Naive thymus-derived CD4-positive, alpha-beta T cell (primary cell): ENCODE measurements around the gene TULP1. TPM values are rescaled to one million over a fixed set of nuclear protein-coding genes. Genes with fewer than 3 reads are reported as not detected.

ENCODE experiments used
- ATAC-seq: fragments of 150-1000 bp; cut with Tn5 transposase; 2 replicates; pipeline ENCODE4 v1.10.0; 2021; ENCODE audit warnings: mild to moderate bottlenecking, moderate library complexity
- CTCF ChIA-PET: fragments of 350-600 bp; sonication (Branson Sonifier 250); formaldehyde crosslinking; loops from one replicate; lab custom pipeline; 2021; ENCODE audit warnings: antibody characterized with exemption; lab: Charles Lee
- POLR2A ChIA-PET: fragments of 350-600 bp; sonication (Branson Sonifier 250); formaldehyde crosslinking; loops from one replicate; lab custom pipeline; 2021; ENCODE audit warnings: antibody characterized with exemption, inconsistent platforms; lab: Charles Lee
- DNase-seq, 9 donors: peaks; one replicate each; pipeline versions ENCODE4 v3.0.0 to v3.0.0-alpha.2; 2020 to 2022; ENCODE audit warnings: mixed read lengths in 1 of 9
- H3K27ac ChIP-seq: one replicate; pipeline ENCODE4 v1.7.0; 2013; ENCODE audit warnings: mild to moderate bottlenecking, low read depth, low read length, moderate library complexity
- H3K27me3 ChIP-seq, 2 donors: one replicate each; pipeline ENCODE4 v1.7.0; 2013; ENCODE audit warnings: low read length in 2 of 2, mild to moderate bottlenecking in 2 of 2, moderate library complexity in 2 of 2; ENCODE audit not compliant: control insufficient read depth in 2 of 2, insufficient read depth in 2 of 2
- H3K36me3 ChIP-seq, 3 experiments: 1 replicate in 2 of 3; 2 replicates in 1 of 3; pipeline ENCODE4 v1.7.0; 2013; ENCODE audit warnings: low read length in 3 of 3, mild to moderate bottlenecking in 3 of 3, moderate library complexity in 1 of 3; ENCODE audit not compliant: insufficient read depth in 3 of 3, control insufficient read depth in 2 of 3
- H3K4me1 ChIP-seq, 2 donors: one replicate each; pipeline ENCODE4 v1.7.0; 2013; ENCODE audit warnings: low read length in 2 of 2, mild to moderate bottlenecking in 2 of 2, moderate library complexity in 1 of 2; ENCODE audit not compliant: control insufficient read depth in 2 of 2, insufficient read depth in 2 of 2
- H3K4me3 ChIP-seq: 2 replicates; pipeline ENCODE4 v1.7.0; 2013; ENCODE audit warnings: mild to moderate bottlenecking, low read length
- H3K9me3 ChIP-seq, 3 experiments: 1 replicate in 2 of 3; 2 replicates in 1 of 3; pipeline ENCODE4 v1.7.0; 2013; ENCODE audit warnings: low read length in 3 of 3; ENCODE audit not compliant: control insufficient read depth in 2 of 3
- H3K27ac Mint-ChIP-seq, 9 donors: one replicate each; pipeline ENCODE4 v1.8.0; 2020 to 2022; ENCODE audit warnings: mixed read lengths in 9 of 9, mild to moderate bottlenecking in 8 of 9, moderate library complexity in 5 of 9, inconsistent platforms in 2 of 9
- H3K27me3 Mint-ChIP-seq, 5 donors: one replicate each; pipeline ENCODE4 v1.8.0; 2021 to 2022; ENCODE audit warnings: mixed read lengths in 5 of 5, mild to moderate bottlenecking in 1 of 5
- H3K36me3 Mint-ChIP-seq, 5 donors: one replicate each; pipeline ENCODE4 v1.8.0; 2020 to 2022; ENCODE audit warnings: mixed read lengths in 5 of 5, mild to moderate bottlenecking in 3 of 5, inconsistent platforms in 1 of 5
- H3K4me1 Mint-ChIP-seq, 7 donors: one replicate each; pipeline ENCODE4 v1.8.0; 2020 to 2022; ENCODE audit warnings: mixed read lengths in 7 of 7, mild to moderate bottlenecking in 3 of 7, inconsistent platforms in 1 of 7
- H3K4me3 Mint-ChIP-seq, 10 donors: one replicate each; pipeline ENCODE4 v1.8.0; 2020 to 2022; ENCODE audit warnings: mild to moderate bottlenecking in 10 of 10, mixed read lengths in 10 of 10, moderate library complexity in 6 of 10, inconsistent platforms in 2 of 10
- H3K9me3 Mint-ChIP-seq, 11 donors: one replicate each; pipeline ENCODE4 v1.8.0; 2020 to 2022; ENCODE audit warnings: mixed read lengths in 11 of 11, mild to moderate bottlenecking in 4 of 11, inconsistent platforms in 1 of 11, moderate library complexity in 1 of 11
- intact Hi-C, 2 donors: fragments of 100-400 bp; cut with micrococcal nuclease; formaldehyde crosslinking; loops; one replicate each; pipeline ENCODE4 v1.15.1; 2023
- polyA plus RNA-seq, 2 donors: library from polyadenylated mRNA; unstranded; fragments of 300-500 nt; fragmentation: Illumina TruSeq; gene quantifications; one replicate each; pipeline ENCODE4 v1.2.3, GENCODE V29; 2021
- total RNA-seq, 6 experiments: library from RNA in 5 of 6; stranded (reverse) in 5 of 6; gene quantifications; 1 replicate in 5 of 6; 2 replicates in 1 of 6; pipeline ENCODE4 v1.2.3 and lab custom pipeline; 2021 to 2026

TULP1 gene
- total and polyA plus RNA-seq, 7 experiments from 2014 or later: not detected

- peaks cover 0 to 34% (median 13%) of the 10 kb centered on the region in 5 donors for H3K36me3 Mint-ChIP-seq
Measured at GRCh38 chr6:35461270-35461669, 51.4 kb downstream of the TULP1 start.

DNA sequence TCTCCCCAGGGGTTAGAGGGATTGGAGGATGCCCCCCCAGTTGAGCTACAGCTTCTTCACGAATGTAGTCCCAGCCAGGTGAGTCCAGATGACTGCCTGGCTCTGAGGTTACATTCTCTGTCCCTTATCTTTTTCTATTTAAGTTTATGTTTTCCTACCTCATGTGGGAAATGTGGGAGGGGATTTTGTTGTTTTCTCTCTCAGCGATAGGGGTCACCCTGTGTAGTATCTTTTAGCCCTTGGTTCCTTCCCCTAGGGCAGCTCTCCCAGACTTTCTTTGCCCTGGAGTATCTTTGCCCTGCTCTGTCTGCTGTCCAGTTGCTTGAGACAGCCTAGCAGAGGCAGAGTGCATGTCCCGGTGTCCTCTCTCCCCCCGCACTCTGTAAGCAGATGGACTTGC is 54.8 kb downstream of the TULP1 start:
- Mint-ChIP-seq H3K4me1 (peaks cover 4 to 24% (median 17%) of the 10 kb centered on the region in 7 donors), H3K36me3 (peaks cover 0 to 35% (median 18%) of the 10 kb centered on the region in 5 donors), H3K27me3 (no peaks in the 10 kb centered on the region), H3K4me3 (no peak overlapping the region), H3K9me3 (no peaks in the 10 kb centered on the region), H3K27ac (no peak overlapping the region)
- no peak for DNase-seq
- H3K9me3 ChIP-seq: no peaks in the 10 kb centered on the region
- peaks cover 5 to 6% of the 10 kb centered on the region in 2 donors for H3K4me1 ChIP-seq
- no peak overlapping the region for H3K27ac ChIP-seq
- ATAC-seq: no peak
- ChIA-PET POLR2A (interaction anchor here (0.8 to 1.7 kb wide), 2 partner anchors 9 to 136 kb away, joined by 3 to 7 read pairs; no protein-coding TSS in a partner anchor), CTCF (interaction anchor here (1.5 to 2.0 kb wide), 2 partner anchors 8 to 114 kb away, joined by 5 to 6 read pairs; no protein-coding TSS in a partner anchor)
- intact Hi-C loops: no loop called here
- peaks cover 0 to 35% (median 0%) of the 10 kb centered on the region in 3 experiments for H3K36me3 ChIP-seq
- H3K4me3 ChIP-seq: no peak overlapping the region
- no peaks in the 10 kb centered on the region for H3K27me3 ChIP-seq

More at GRCh38 chr6:35461270-35461669, 51.4 kb downstream of the TULP1 start:
- no peak overlapping the region for H3K4me3 ChIP-seq
- peaks cover 0 to 30% (median 0%) of the 10 kb centered on the region in 3 experiments for H3K36me3 ChIP-seq
- DNase-seq (no peak), ATAC-seq (no peak)
- peaks cover 0 to under 1% (median 0%) of the 10 kb centered on the region in 7 donors for H3K4me1 Mint-ChIP-seq
- no peaks in the 10 kb centered on the region for H3K9me3 Mint-ChIP-seq
- H3K27ac ChIP-seq: no peak overlapping the region
- H3K4me3 Mint-ChIP-seq: no peak overlapping the region
- peak overlapping the region in 1 of 9 donors; percentile 51 for H3K27ac Mint-ChIP-seq
- no peaks in the 10 kb centered on the region for H3K4me1 ChIP-seq
- no peaks in the 10 kb centered on the region for H3K9me3 ChIP-seq
- H3K27me3 ChIP-seq: no peaks in the 10 kb centered on the region
- H3K27me3 Mint-ChIP-seq: no peaks in the 10 kb centered on the region
- CTCF ChIA-PET: no interaction called here
- intact Hi-C loops: loop anchor here in 1 of 2 donors (10.0 kb wide), 1 partner anchor 94 kb away; no protein-coding TSS in a partner anchor
- POLR2A ChIA-PET: no interaction called here

DNA sequence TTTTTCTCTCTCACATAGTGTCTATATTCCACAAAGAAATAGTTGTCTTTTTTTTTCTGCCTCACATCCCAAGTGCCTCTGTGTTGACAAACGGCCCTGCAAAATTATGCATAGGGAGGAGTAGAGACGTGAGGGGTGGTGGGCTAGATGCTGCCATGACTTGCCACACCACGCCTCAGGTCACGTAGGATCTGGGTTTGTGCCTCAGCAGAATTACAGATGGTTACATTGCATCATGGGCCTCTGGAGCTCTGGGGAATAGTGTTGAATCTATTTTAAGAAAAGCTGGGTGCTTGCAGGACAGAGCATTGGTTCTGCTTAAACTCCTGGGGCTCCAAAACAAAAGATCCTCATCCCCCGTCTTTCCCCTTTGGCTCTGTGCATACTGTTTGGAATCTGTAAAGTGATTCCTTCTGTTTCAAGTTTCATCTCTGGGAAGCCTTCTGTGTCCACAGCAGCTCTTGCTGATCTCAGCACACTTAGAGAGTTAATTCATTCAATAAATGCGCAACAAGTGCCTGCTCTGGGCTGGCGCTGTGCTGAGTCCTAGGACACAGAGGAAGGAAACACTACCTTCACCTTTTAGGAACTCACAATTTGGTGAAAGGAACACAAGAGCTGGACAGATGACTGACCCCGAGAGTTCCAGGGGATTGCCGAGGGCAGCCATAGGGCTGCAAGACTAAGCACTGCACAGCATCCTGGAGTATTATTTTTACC is 58.1 kb downstream of the TULP1 start:
- ChIA-PET CTCF (interaction anchor here (0.5 to 8.3 kb wide), 4 partner anchors 12 to 279 kb away, joined by 3 to 81 read pairs (median 4); partner anchors contain the start of gene RPL10A), POLR2A (interaction anchor here (1.0 kb wide), 1 partner anchor 13 kb away, joined by 6 read pairs; the partner anchor contains the start of gene RPL10A)
- peak overlapping the region in 3 of 9 donors; percentile 15 to 48 (median 25) for H3K27ac Mint-ChIP-seq
- Histone ChIP-seq H3K27me3 (no peaks in the 10 kb centered on the region), H3K4me3 (no peak overlapping the region), H3K4me1 (peaks cover 8 to 11% of the 10 kb centered on the region in 2 donors), H3K9me3 (no peaks in the 10 kb centered on the region), H3K36me3 (peaks cover 0 to 24% (median 0%) of the 10 kb centered on the region in 3 experiments), H3K27ac (no peak overlapping the region)
- ATAC-seq (no peak), DNase-seq (no peak)
- H3K4me3 Mint-ChIP-seq: peak overlapping the region in 9 of 10 donors; percentile 26 to 74 (median 36)
- intact Hi-C loops: no loop called here
- no peaks in the 10 kb centered on the region for H3K9me3 Mint-ChIP-seq
- H3K27me3 Mint-ChIP-seq: peaks cover 0 to 14% (median 0%) of the 10 kb centered on the region in 5 donors
- peaks cover 9 to 42% (median 37%) of the 10 kb centered on the region in 7 donors for H3K4me1 Mint-ChIP-seq
- H3K36me3 Mint-ChIP-seq: peaks cover 0 to 22% (median 13%) of the 10 kb centered on the region in 5 donors

DNA sequence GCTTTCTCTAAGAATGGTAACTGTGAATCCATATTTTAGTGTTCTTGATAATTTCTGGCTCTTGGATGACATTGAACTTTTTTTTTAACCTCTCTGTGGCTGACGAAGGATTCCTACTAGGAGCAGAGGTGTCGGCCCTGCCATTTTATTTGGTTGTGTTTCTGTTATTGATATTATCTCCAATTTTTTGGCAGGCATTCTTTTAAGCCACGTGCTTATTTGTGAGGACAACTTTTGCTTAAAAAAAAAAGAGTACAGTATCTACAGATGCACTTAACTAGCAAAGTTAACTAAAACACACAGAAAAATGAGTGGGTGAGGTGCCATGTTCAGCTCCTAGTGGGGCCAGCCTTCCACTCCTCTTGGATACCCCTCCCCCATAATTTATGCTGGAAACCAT is 59.5 kb downstream of the TULP1 start:
- DNase-seq (no peak), ATAC-seq (no peak)
- Mint-ChIP-seq H3K4me3 (peak overlapping the region; percentile 74 to 91 (median 85)), H3K27ac (peak overlapping the region; percentile 10 to 88 (median 53)), H3K4me1 (peaks cover 9 to 47% (median 40%) of the 10 kb centered on the region in 7 donors), H3K36me3 (peaks cover 0 to 15% (median 6%) of the 10 kb centered on the region in 5 donors), H3K9me3 (no peaks in the 10 kb centered on the region), H3K27me3 (peaks cover 0 to 14% (median 0%) of the 10 kb centered on the region in 5 donors)
- ChIA-PET POLR2A (interaction anchor here (0.6 to 4.5 kb wide), 9 partner anchors 9 to 1202 kb away, joined by 3 to 47 read pairs (median 5); partner anchors contain the start of gene PPARD), CTCF (interaction anchor here (0.5 to 8.3 kb wide), 5 partner anchors 14 to 157 kb away, joined by 3 to 81 read pairs (median 4); partner anchors contain the start of gene RPL10A)
- Histone ChIP-seq H3K36me3 (peaks cover 0 to 16% (median 0%) of the 10 kb centered on the region in 3 experiments), H3K27me3 (no peaks in the 10 kb centered on the region), H3K9me3 (no peaks in the 10 kb centered on the region), H3K4me3 (peak overlapping the region; percentile 63), H3K27ac (no peak overlapping the region), H3K4me1 (peaks cover 8 to 11% of the 10 kb centered on the region in 2 donors)
- intact Hi-C loops: no loop called here

- H3K9me3 Mint-ChIP-seq: no peaks in the 10 kb centered on the region
- no peaks in the 10 kb centered on the region for H3K9me3 ChIP-seq
- peaks cover 0 to 14% (median 0%) of the 10 kb centered on the region in 5 donors for H3K27me3 Mint-ChIP-seq
- peaks cover 8 to 11% of the 10 kb centered on the region in 2 donors for H3K4me1 ChIP-seq
- H3K36me3 Mint-ChIP-seq: peaks cover 0 to 11% (median 5%) of the 10 kb centered on the region in 5 donors
- peaks cover 9 to 49% (median 42%) of the 10 kb centered on the region in 7 donors for H3K4me1 Mint-ChIP-seq
- ATAC-seq (peak; percentile 94), DNase-seq (peak; percentile 62 to 99 (median 68))
- intact Hi-C loops: loop anchor here (1.0 kb wide), 3 partner anchors 16 to 285 kb away; partner anchors contain the start of genes RPL10A (in 2 of the 2), ARMC12 (in 1 of the 2) and ZNF76 (in 1 of the 2)
- CTCF ChIA-PET: interaction anchor here (0.5 to 8.3 kb wide), 15 partner anchors 15 to 284 kb away, joined by 3 to 99 read pairs (median 4); partner anchors contain the start of genes ARMC12, DEF6, PPARD and RPL10A
- H3K4me3 Mint-ChIP-seq: peak within 1 kb of the TSS; percentile 74 to 91 (median 86)
- peak within 1 kb of the TSS; percentile 63 for H3K4me3 ChIP-seq
- H3K36me3 ChIP-seq: peaks cover 0 to 11% (median 0%) of the 10 kb centered on the region in 3 experiments
- H3K27ac Mint-ChIP-seq: peak within 1 kb of the TSS; percentile 53 to 92 (median 79)
- H3K27me3 ChIP-seq: no peaks in the 10 kb centered on the region
- peak within 1 kb of the TSS; percentile 70 for H3K27ac ChIP-seq
- POLR2A ChIA-PET: interaction anchor here (0.9 to 4.5 kb wide), 12 partner anchors 10 to 157 kb away, joined by 3 to 47 read pairs (median 8); partner anchors contain the start of genes DEF6, PPARD and RPL10A
Measured at GRCh38 chr6:35452183-35453090, 60.3 kb downstream of the TULP1 start, which contains the start of gene FANCE. TSS of gene FANCE (plus strand) at chr6:35452338. CDS start at chr6:35452546, 208 bp downstream.
